ENCODE measurements around the gene FNDC3B.

GRCh38 chr3:172291650-172292049, 252.3 kb downstream of the FNDC3B start:
- TF ChIP-seq CTCF (IDR thresholded peaks at IDR 0.05; ENCODE audit: low read length) (no peak), EZH2phosphoT487 (IDR thresholded peaks at IDR 0.05; ENCODE audit: low read length) (no peak), EZH2 (optimal IDR thresholded peaks at IDR 0.05; ENCODE audit: low read depth, low read length) (no peak)
